K562 (cell line): ENCODE data around the gene ATP13A1. TPM values are rescaled to one million over a fixed set of nuclear protein-coding genes. Genes with fewer than 3 reads are reported as not detected.

Experiments used
- ATF1 ChIP-seq, 2 experiments: fragments of 450-650 bp in 1 of 2; IDR thresholded peaks; 2 replicates each; pipeline ENCODE4 v1.6.1; 2016; ENCODE audit warnings: missing compliant biosample characterization in 1 of 2, missing genetic modification characterization in 1 of 2
- BRCA1 ChIP-seq, 2 experiments: fragments of 450-650 bp in 1 of 2; sonication (generic) in 1 of 2; formaldehyde crosslinking in 1 of 2; IDR thresholded peaks; 2 replicates each; pipeline versions ENCODE4 v1.5.0 to v1.6.1; 2017 to 2020; ENCODE audit warnings: mild to moderate bottlenecking in 1 of 2, missing genetic modification reagents in 1 of 2
- CBX2 ChIP-seq: fragments of 200-600 bp; sonication (generic); IDR thresholded peaks from one replicate; pipeline ENCODE4 v1.6.1; 2012; ENCODE audit warnings: mild to moderate bottlenecking, low read length, inconsistent platforms; ENCODE audit not compliant: insufficient read depth, poor library complexity, severe bottlenecking
- CREM ChIP-seq: IDR thresholded peaks from 2 replicates; pipeline ENCODE4 v1.6.1; 2014; ENCODE audit warnings: antibody characterized with exemption, low read depth
- ELF4 ChIP-seq: fragments of 450-650 bp; formaldehyde crosslinking; IDR thresholded peaks from 2 replicates; pipeline ENCODE4 v1.4.0; 2022; ENCODE audit warnings: missing genetic modification characterization
- ESRRB ChIP-seq: fragments of 250-450 bp; sonication (Bioruptor Pico); IDR thresholded peaks from 2 replicates; pipeline ENCODE4 v1.5.0; 2020; ENCODE audit warnings: mild to moderate bottlenecking, moderate library complexity, borderline replicate concordance
- FIP1L1 ChIP-seq: fragments of 200-400 bp; formaldehyde crosslinking; IDR thresholded peaks from 2 replicates; pipeline ENCODE4 v1.6.1; 2018; ENCODE audit warnings: mild to moderate bottlenecking, low read depth, low read length; ENCODE audit not compliant: poor library complexity, severe bottlenecking
- FOXJ2 ChIP-seq: fragments of 200-800 bp; sonication (Bioruptor generic); IDR thresholded peaks from 2 replicates; pipeline ENCODE4 v1.6.1; 2016; ENCODE audit warnings: missing genetic modification characterization, missing compliant biosample characterization
- HES1 ChIP-seq: fragments of 450-650 bp; IDR thresholded peaks from 2 replicates; pipeline ENCODE4 v1.6.1; 2016; ENCODE audit warnings: low read depth, mild to moderate bottlenecking, moderate library complexity
- MLX ChIP-seq, 2 experiments: fragments of 450-650 bp in 1 of 2; sonication (generic) in 1 of 2; formaldehyde crosslinking; conservative IDR thresholded peaks; 2 replicates each; pipeline versions ENCODE4 v1.4.0 to v1.8.1; 2020 to 2022; ENCODE audit warnings: mild to moderate bottlenecking in 1 of 2, missing genetic modification reagents in 1 of 2
- NFIC ChIP-seq: fragments of 450-650 bp; IDR thresholded peaks from 2 replicates; pipeline ENCODE4 v1.6.1; 2017; ENCODE audit warnings: mild to moderate bottlenecking, inconsistent platforms
- POLR2AphosphoS5 ChIP-seq: IDR thresholded peaks from 2 replicates; pipeline ENCODE4 v1.6.1; 2011; ENCODE audit warnings: mild to moderate bottlenecking, low read depth, low read length, moderate library complexity; ENCODE audit not compliant: control insufficient read depth, insufficient read depth
- RBM14 ChIP-seq: fragments of 200-400 bp; formaldehyde crosslinking; IDR thresholded peaks from 2 replicates; pipeline ENCODE4 v1.6.1; 2018; ENCODE audit warnings: low read depth, mild to moderate bottlenecking, low read length, moderate library complexity, borderline replicate concordance; ENCODE audit not compliant: insufficient read depth
- SNIP1 ChIP-seq: fragments of 450-650 bp; IDR thresholded peaks from 2 replicates; pipeline ENCODE4 v1.7.1; 2017; ENCODE audit warnings: low read depth, mild to moderate bottlenecking
- USF1 ChIP-seq: sonication (generic); formaldehyde crosslinking; IDR thresholded peaks from 2 replicates; pipeline ENCODE4 v1.9.0; 2022; ENCODE audit warnings: mild to moderate bottlenecking, missing genetic modification reagents
- ZBTB11 ChIP-seq, 3 experiments: fragments of 200-800 bp in 1 of 3; fragments of 250-450 bp in 1 of 3; fragments of 450-650 bp in 1 of 3; sonication (Bioruptor Pico) in 1 of 3; sonication (Bioruptor generic) in 1 of 3; formaldehyde crosslinking in 1 of 3; IDR thresholded peaks; 2 replicates each; pipeline versions ENCODE4 v1.6.1 to v1.8.0; 2016 to 2022; ENCODE audit warnings: mild to moderate bottlenecking in 2 of 3, missing genetic modification characterization in 2 of 3, missing compliant biosample characterization in 1 of 3, moderate library complexity in 1 of 3
- ZNF3 ChIP-seq: fragments of 250-450 bp; sonication (Bioruptor Pico); IDR thresholded peaks from 2 replicates; pipeline ENCODE4 v1.5.0; 2021; ENCODE audit warnings: mild to moderate bottlenecking, moderate library complexity
- ZNF668 ChIP-seq: fragments of 250-450 bp; sonication (Bioruptor Pico); IDR thresholded peaks from 2 replicates; pipeline ENCODE4 v1.8.0; 2022; ENCODE audit warnings: mild to moderate bottlenecking, inconsistent platforms
- ZNF766 ChIP-seq: fragments of 200-800 bp; sonication (Bioruptor generic); conservative IDR thresholded peaks from 2 replicates; pipeline ENCODE4 v1.6.1; 2016; ENCODE audit warnings: missing genetic modification characterization, missing compliant biosample characterization
- polyA plus RNA-seq, 8 experiments: library from polyadenylated mRNA; depleted of rRNA in 4 of 8; stranded (reverse) in 5 of 8; unstranded in 3 of 8; fragments of >200 nt; fragmentation: Nextera tagmentation in 2 of 8; fragmentation: Illumina TruSeq in 1 of 8; extraction: Ambion mirVana in 2 of 8; extraction: Trizol in 1 of 8; gene quantifications; 2 replicates each; pipeline versions ENCODE4 v1.2.1 to v1.2.3, GENCODE V29; 2011 to 2014; ENCODE audit warnings: inconsistent platforms in 1 of 8, missing spikeins in 1 of 8
- total RNA-seq, 7 experiments: library from RNA; depleted of rRNA in 6 of 7; stranded (reverse); fragments of >200 nt in 6 of 7; fragmentation: Illumina TruSeq in 2 of 7; extraction: Trizol in 2 of 7; gene quantifications; 2 replicates each; pipeline versions ENCODE4 v1.2.1 to v1.2.3, GENCODE V29; 2011 to 2021; ENCODE audit warnings: low replicate concordance in 1 of 7

The ATP13A1 gene
- total and polyA plus RNA-seq, 9 of the 15 experiments (the other 6 are each of a cell fraction or from before 2014, with no cell fraction given), result 0.90 to 83.8 (median 23.1) TPM

GRCh38 chr19:19668230-19669012, 4.9 kb upstream of the ATP13A1 start, which contains the start of gene ZNF101 (continued):
- TF ChIP-seq HES1, result no peak
- no peak for TF ChIP-seq FOXJ2 (tag)
- TF ChIP-seq ZBTB11 (CRISPR knock-in tag; IDR thresholded peaks at IDR 0.05), result peak; percentile 67 to 96 (median 80); a peak in 5 of 6 replicates
- TF ChIP-seq NFIC, result no peak
- no peak for TF ChIP-seq MLX (CRISPR knock-in tag; conservative IDR thresholded peaks at IDR 0.05)
- TF ChIP-seq RBM14, result no peak
- no peak for TF ChIP-seq BRCA1 (IDR thresholded peaks at IDR 0.05)
- TF ChIP-seq BRCA1 (CRISPR knock-in tag; IDR thresholded peaks at IDR 0.05), result no peak
- no peak for TF ChIP-seq USF1
- TF ChIP-seq ZNF3 (CRISPR knock-in tag), result no peak
- TF ChIP-seq ESRRB (CRISPR knock-in tag), result no peak
- peak; percentile 46 for TF ChIP-seq FIP1L1
- TF ChIP-seq ATF1 (CRISPR knock-in tag; IDR thresholded peaks at IDR 0.05), result no peak
- peak; percentile 33; the same call in 1 of the 2 replicates for TF ChIP-seq ATF1 (tag; IDR thresholded peaks at IDR 0.05)
- TF ChIP-seq SNIP1, result no peak
- no peak for TF ChIP-seq ZNF766
- no peak; the same call in 1 of the 2 replicates for TF ChIP-seq CREM
- no peak for TF ChIP-seq ZNF668 (CRISPR knock-in tag)
- no peak for TF ChIP-seq ELF4 (CRISPR knock-in tag)
- TF ChIP-seq CBX2, result no peak
- peak; percentile 78 for TF ChIP-seq POLR2AphosphoS5
